ENCODE data around the gene HOXA3. TPM values are rescaled to one million over a fixed set of nuclear protein-coding genes. Genes with fewer than 3 reads are reported as not detected.

Gene HOXA3
- total RNA-seq, 1 donor from 2014 or later = 14.4 TPM

- H3K4me1 ChIP-seq = peaks cover 7 to 21% of the 10 kb centered on the region in 2 donors
- intact Hi-C loops (cut with DNase I) = loop anchor here (5.0 kb wide), 1 partner anchor 1320 kb away; no protein-coding TSS in a partner anchor
- no peaks in the 10 kb centered on the region for H3K9me3 ChIP-seq
- peaks cover 58% of the 10 kb centered on the region for H3K27me3 ChIP-seq
- no peak for TF ChIP-seq CTCF (IDR thresholded peaks at IDR 0.05)
- H3K4me3 ChIP-seq = peak overlapping the region in 1 of 2 donors; percentile 34
- peak in 1 of 2 donors; percentile 56 for DNase-seq (ENCODE audit: low spot score in 2 of 2)
- H3K36me3 ChIP-seq = no peaks in the 10 kb centered on the region
- H3K27ac ChIP-seq = no peak overlapping the region
Measured at GRCh38 chr7:27187475-27188385, 35.3 kb upstream of the HOXA3 start.

- Histone ChIP-seq H3K4me3 (no peak overlapping the region), H3K9me3 (no peaks in the 10 kb centered on the region), H3K27ac (no peak overlapping the region), H3K27me3 (peaks cover 52% of the 10 kb centered on the region), H3K4me1 (peaks cover 7 to 19% of the 10 kb centered on the region in 2 donors), H3K36me3 (no peaks in the 10 kb centered on the region)
- DNase-seq (ENCODE audit: low spot score in 2 of 2) = no peak
- no peak for TF ChIP-seq CTCF (IDR thresholded peaks at IDR 0.05)
- intact Hi-C loops (cut with DNase I) = loop anchor here (5.0 kb wide), 1 partner anchor 1320 kb away; no protein-coding TSS in a partner anchor
Measured at GRCh38 chr7:27186668-27187474, 34.5 kb upstream of the HOXA3 start.

- intact Hi-C loops (cut with DNase I) = loop anchor here (5.0 kb wide), 1 partner anchor 1319 kb away; no protein-coding TSS in a partner anchor
- no peak overlapping the region for H3K27ac ChIP-seq
- H3K36me3 ChIP-seq = no peaks in the 10 kb centered on the region
- peak in 1 of 2 donors; percentile 7 for DNase-seq (ENCODE audit: low spot score in 2 of 2)
- H3K4me1 ChIP-seq = peaks cover 7 to 19% of the 10 kb centered on the region in 2 donors
- TF ChIP-seq CTCF (IDR thresholded peaks at IDR 0.05) = no peak
- no peaks in the 10 kb centered on the region for H3K9me3 ChIP-seq
- H3K27me3 ChIP-seq = peaks cover 44% of the 10 kb centered on the region
- H3K4me3 ChIP-seq = no peak overlapping the region
Measured at GRCh38 chr7:27185854-27186667, 33.7 kb upstream of the HOXA3 start.

- H3K27ac ChIP-seq = no peak within 1 kb of the TSS
- H3K4me1 ChIP-seq = peaks cover 7 to 19% of the 10 kb centered on the region in 2 donors
- peaks cover 46% of the 10 kb centered on the region for H3K27me3 ChIP-seq
- no peaks in the 10 kb centered on the region for H3K9me3 ChIP-seq
- intact Hi-C loops (cut with DNase I) = loop anchor here (5.0 kb wide), 1 partner anchor 1318 kb away; no protein-coding TSS in a partner anchor
- peak in 1 of 2 donors; percentile 60 for DNase-seq (ENCODE audit: low spot score in 2 of 2)
- H3K36me3 ChIP-seq = no peaks in the 10 kb centered on the region
- no peak for TF ChIP-seq CTCF (IDR thresholded peaks at IDR 0.05)
- peak within 1 kb of the TSS; percentile 44 to 50 for H3K4me3 ChIP-seq
Measured at GRCh38 chr7:27185013-27185853, 32.9 kb upstream of the HOXA3 start, which contains the start of gene HOXA11. HOXA11 (minus strand) TSS chr7:27185232; CDS start chr7:27185144, 88 bp downstream.

Data from ascending aorta (tissue), 2 donors.